ENCODE results near the gene ZC2HC1B.
"Not testable (repeated sequence)": the region's sequence is repeated elsewhere in the genome, so short reads cannot be mapped to it uniquely, and the experiment has no call there.

ZC2HC1B gene

DNA sequence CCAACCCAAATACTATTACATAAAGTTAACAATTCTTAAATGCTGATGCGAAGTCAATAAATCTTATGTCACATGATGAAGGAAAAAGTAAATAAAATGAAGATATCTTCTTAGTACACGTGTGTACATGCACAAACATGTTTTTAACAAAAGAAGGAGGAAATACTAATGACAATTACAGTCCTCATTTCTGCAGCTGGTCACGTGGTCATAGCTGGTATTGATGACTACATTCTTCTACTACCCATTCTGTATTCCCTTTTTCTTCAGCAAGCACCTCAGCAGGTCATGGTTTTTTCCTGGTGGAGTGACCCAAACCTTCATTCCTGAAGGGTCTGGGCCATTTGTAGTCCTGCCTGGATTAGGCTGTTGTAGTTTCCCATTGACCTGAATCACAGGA lies 4.5 kb downstream of the ZC2HC1B start:
- not testable (repeated sequence) for DNase-seq (ENCODE audit: low read depth)

- not testable (repeated sequence) for DNase-seq (ENCODE audit: low read depth)
These were observed 7.0 kb downstream of the ZC2HC1B start for GRCh38 chr6:143871202-143871730.

GRCh38 chr6:143872201-143872600 lies 7.9 kb downstream of the ZC2HC1B start:
- DNase-seq (ENCODE audit: low read depth), result no peak

DNA sequence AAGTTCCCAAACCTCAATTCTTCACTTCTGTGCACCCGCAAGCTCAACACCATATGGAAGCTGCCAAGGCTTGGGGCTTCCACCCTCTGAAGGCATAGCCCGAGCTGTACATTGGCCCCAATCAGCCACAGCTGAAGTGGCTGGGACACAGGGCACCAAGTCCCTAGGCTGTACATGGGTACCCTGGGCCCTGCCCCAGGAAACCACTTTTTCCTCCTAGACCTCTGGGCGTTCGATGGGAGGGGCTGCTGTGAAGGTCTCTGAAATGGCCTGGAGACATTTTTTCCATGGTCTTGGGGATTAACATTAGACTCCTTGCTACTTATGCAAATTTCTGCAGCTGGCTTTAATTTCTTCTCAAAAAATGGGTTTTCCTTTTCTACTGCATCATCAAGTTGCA lies 9.3 kb downstream of the ZC2HC1B start:
- DNase-seq (ENCODE audit: low read depth), result not testable (repeated sequence)

DNA sequence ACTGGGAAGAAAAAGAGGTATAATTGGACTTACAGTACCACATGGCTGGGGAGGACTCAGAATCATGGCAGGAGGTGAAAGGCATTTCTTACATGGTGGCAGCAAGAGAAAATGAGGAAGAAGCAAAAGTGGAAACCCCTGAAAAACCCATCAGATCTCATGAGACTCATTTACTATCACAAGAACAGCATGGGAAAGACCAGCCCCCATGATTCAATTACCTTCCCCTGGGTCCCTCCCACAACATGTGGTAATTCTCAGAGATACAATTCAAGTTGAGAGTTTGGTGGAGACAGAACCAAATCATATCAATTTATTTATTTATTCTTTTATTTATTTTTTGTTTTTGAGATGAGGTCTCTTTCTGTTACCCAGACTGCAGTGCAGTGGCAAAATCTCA lies 10.2 kb downstream of the ZC2HC1B start:
- DNase-seq (ENCODE audit: low read depth), result not testable (repeated sequence)

GRCh38 chr6:143877584-143878271 lies 13.5 kb downstream of the ZC2HC1B start:
- no peak for DNase-seq (ENCODE audit: low read depth)

GRCh38 chr6:143878272-143878760 lies 14.0 kb downstream of the ZC2HC1B start:
- no peak for DNase-seq (ENCODE audit: low read depth)

DNA sequence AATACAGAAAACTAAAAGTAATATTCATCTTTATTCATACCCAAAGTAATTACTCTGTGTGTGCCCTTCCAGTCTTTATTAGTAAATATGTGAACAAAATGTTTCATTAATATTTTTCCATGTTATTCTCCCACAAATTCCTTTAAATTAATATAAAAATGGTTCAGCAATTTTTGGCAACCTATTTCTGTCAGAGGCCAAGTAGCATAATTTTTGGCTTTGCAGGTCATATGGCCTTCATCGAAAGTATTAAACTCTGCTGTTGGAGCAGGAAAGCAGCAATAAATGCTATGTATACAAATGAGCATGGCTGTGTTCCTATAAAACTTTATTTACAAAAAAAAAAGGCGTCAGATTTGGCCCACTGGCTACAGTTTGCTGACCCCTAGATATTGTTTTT lies 16.1 kb downstream of the ZC2HC1B start:
- no peak for DNase-seq (ENCODE audit: low read depth)

- DNase-seq (ENCODE audit: low read depth), result no peak
These were observed 18.2 kb downstream of the ZC2HC1B start for GRCh38 chr6:143882401-143882930.

DNA sequence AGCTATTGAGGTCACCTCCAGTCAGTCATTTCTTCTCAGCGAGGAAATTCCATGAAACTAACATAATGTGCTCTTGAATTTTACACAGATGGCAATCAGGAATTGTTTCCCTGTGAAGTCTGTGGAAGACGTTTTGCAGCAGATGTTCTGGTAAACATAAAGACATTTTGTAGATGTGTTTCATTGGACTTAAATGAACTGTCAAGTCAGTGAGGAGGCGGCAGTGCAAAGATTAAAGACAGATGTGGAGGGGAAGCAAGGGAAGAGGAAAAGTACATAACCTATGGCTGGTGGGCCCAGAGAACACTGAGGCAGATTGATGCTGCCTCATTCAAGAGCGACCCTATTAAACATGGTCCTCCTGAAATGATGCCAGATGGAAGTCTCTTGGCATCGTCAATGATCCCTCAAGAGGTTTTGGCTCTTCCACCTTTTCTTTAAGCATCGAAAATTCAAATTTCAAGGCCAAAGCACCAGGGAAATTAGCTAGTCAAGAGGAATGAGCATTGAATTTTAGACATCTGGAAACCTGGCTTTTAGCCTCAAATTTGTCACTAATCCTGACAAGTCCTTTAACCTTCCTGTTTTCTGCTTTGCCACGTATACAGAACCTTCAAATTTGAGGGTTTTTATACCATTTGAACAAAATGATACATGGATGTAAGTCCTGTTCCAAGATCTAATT lies 20.1 kb downstream of the ZC2HC1B start:
- DNase-seq (ENCODE audit: low read depth), result no peak

- DNase-seq (ENCODE audit: low read depth), result no peak
These were observed 20.8 kb downstream of the ZC2HC1B start for GRCh38 chr6:143885116-143885515.

DNA sequence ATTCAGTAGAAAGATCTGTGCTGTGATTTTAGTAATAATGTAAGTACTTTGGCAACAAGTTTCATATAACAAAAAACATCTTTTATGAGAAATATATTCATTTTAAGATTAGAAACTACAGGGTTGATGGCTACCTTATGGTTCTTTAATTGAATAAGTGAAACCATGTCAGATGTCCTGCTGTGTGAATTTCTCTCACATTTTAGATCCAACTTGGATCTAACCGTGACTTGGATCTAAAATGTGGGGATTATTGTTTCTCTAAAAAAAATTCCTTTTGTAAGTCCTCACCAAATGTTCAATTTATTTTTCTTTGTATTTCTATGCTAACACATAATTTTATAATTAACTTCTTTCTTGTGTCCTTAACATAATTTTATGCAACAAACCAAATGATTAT lies 30.4 kb downstream of the ZC2HC1B start:
- no peak for DNase-seq (ENCODE audit: low read depth)

GRCh38 chr6:143896126-143896860 lies 32.0 kb downstream of the ZC2HC1B start:
- DNase-seq (ENCODE audit: low read depth), result no peak

DNA sequence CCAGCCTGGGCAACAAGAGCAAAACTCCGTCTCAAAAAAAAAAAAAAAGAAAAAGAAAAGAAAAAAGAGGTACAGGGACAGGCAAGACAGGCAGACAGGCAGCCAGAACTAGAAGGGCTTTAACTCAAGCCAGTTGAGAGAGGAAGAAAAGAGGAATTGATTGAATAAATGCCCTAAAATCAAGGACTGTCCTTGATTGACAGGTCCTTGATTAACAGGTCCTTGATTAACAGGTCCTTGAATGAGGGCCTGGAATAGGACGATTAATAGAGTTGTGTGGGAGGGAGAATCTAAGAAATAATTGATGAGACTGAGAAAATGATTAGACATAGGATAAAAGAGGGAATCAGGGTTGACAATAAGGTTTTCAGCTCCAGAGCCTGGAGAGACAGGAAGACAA lies 36.1 kb downstream of the ZC2HC1B start:
- no peak for DNase-seq (ENCODE audit: low read depth)

GRCh38 chr6:143901885-143902750 lies 37.8 kb downstream of the ZC2HC1B start:
- no peak for DNase-seq (ENCODE audit: low read depth)

DNA sequence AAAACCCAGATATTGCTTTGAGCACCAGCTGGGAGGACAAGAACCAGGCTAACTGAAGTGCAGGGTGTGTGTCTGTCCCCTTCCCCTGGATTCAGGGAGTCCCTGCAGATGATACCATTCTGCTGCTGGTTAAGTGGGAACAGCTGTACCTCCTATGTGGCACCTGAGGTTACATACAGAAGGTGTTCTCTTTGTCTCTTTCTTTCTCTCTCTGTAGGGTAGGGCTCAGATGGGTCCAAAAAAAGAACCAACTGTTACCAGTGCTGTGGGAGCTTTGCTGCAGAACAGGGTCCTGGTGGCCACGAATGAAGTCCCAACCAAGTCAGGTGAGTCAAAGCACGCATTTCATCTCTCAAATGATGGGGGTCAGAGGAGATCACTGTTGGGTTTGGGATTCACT lies 38.6 kb downstream of the ZC2HC1B start:
- DNase-seq (ENCODE audit: low read depth), result no peak

DNA sequence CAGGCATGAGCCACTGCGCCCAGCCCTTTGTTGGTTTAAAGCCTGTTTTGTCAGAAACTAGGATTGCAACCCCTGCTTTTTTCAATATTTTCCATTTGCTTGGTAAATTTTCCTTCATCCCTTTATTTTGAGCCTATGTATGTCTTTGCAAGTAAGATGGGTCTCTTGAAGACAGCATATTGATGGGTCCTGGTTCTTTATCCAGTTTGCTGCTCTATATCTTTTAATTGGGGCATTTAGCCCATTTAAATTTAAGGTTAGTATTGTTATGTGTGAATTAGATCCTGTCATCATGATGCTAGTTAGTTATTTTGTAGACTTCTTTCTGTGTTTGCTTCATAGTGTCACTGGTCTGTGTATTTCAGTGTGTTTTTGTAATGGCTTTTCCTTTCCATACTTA lies 46.8 kb downstream of the ZC2HC1B start:
- DNase-seq (ENCODE audit: low read depth), result no peak

DNA sequence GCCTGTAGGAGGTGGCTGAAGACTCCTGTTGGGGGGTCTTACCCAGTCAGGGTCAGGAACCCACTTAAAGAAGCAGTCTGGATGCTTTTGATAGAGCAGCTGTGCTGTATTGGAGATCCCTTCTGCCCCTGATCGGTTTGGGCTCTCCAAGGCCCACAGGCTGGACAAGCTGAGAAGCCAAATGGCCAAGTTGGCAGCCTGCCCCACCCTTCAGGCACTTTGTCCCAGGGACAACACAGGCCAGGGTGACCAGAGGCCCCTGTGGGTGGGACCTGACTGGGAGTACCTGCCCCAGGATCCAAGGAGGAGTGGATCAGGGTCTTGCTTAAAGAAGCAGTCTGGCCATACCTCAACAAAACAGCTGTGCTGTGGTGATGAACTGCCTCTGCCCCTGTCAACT lies 48.4 kb downstream of the ZC2HC1B start:
- no peak for DNase-seq (ENCODE audit: low read depth)

DNA sequence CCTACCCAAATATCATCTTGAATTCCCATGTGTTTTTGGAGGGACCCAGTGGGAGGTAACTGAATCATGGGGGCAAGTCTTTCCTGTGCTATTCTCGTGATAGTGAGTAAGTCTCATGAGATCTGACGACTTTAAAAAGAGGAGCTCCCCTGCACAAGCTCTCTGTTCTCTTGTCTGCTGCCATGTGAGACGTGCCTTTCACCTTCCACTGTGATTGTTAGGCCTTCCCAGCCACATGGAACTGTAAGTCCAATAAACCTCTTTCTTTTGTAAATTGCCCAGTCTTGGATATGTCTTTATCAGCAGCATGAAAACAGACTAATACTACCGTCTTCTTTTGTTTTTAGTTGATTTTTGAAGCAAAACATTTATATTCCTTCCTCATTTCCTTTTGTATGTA lies 52.8 kb downstream of the ZC2HC1B start:
- DNase-seq (ENCODE audit: low read depth), result not testable (repeated sequence)

- DNase-seq (ENCODE audit: low read depth), result no peak
These were observed 64.6 kb downstream of the ZC2HC1B start for GRCh38 chr6:143928853-143929252.

DNA sequence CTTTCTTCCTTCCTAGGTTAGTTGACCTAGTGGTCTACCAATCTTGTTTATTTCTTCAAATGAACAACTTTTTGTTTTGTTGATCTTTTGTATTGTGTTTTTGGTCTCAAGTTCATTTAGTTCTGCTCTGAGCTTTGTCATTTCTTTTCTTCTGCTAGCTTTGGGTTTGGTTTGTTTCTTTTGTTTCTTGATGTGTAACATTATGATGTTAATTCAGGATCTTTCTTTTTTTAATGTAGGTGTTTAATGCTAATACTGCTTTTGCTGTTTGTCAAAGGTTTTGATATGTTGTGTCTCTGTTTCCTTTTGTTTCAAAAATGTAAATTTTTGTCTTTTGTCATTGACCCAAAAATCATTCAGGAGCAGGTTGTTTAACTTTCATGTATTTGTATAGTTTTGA lies 65.7 kb downstream of the ZC2HC1B start:
- no peak for DNase-seq (ENCODE audit: low read depth)

Data from T follicular helper cell (primary cell).